ENCODE results near the gene APCDD1L. TPM values are rescaled to one million over a fixed set of nuclear protein-coding genes. Genes with fewer than 3 reads are reported as not detected.

Gene APCDD1L
- total RNA-seq, 1 donor from 2014 or later = 16.4 TPM

GRCh38 chr20:58421497-58421850 lies 93.7 kb downstream of the APCDD1L start:
- TF ChIP-seq CTCF (IDR thresholded peaks at IDR 0.05; ENCODE audit: insufficient read depth, low read depth, low read length) (no peak), EZH2 (IDR thresholded peaks at IDR 0.05; ENCODE audit: insufficient read depth, low read length) (no peak)
- H3K9ac ChIP-seq (ENCODE audit: low read length) = no peak overlapping the region
- peaks cover 12% of the 10 kb centered on the region for H3K36me3 Mint-ChIP-seq (ENCODE audit: low read depth, unreplicated experiment)
- no peak overlapping the region for H3K4me2 ChIP-seq (ENCODE audit: low read length)
- no peaks in the 10 kb centered on the region for H3K9me3 Mint-ChIP-seq (ENCODE audit: unreplicated experiment)
- no peaks in the 10 kb centered on the region for H3K27me3 Mint-ChIP-seq (ENCODE audit: low read depth, unreplicated experiment)
- no peaks in the 10 kb centered on the region for H3K9me3 ChIP-seq (ENCODE audit: insufficient read depth, low read depth, low read length)
- H3K4me3 ChIP-seq (ENCODE audit: insufficient read depth, low read depth, low read length) = no peak overlapping the region
- peaks cover 26% of the 10 kb centered on the region for H3K4me1 Mint-ChIP-seq (ENCODE audit: low read depth, unreplicated experiment)
- H3K4me3 Mint-ChIP-seq (ENCODE audit: unreplicated experiment) = no peak overlapping the region
- no peak overlapping the region for H2AFZ ChIP-seq (ENCODE audit: low read depth, low read length)
- H3K27ac Mint-ChIP-seq (ENCODE audit: unreplicated experiment) = peak overlapping the region; percentile 92
- peaks cover 89% of the 10 kb centered on the region for H3K79me2 ChIP-seq (ENCODE audit: insufficient read depth, low read length)
- peaks cover 13% of the 10 kb centered on the region for H3K36me3 ChIP-seq (ENCODE audit: insufficient read depth, low read length)
- DNase-seq (ENCODE audit: low read depth) (no peak), FAIRE-seq (no peak)
- peaks cover 76% of the 10 kb centered on the region for H4K20me1 ChIP-seq (ENCODE audit: insufficient read depth, low read length)
- H3K4me1 ChIP-seq (ENCODE audit: insufficient read depth, low read length) = peaks cover 9% of the 10 kb centered on the region
- H3K27me3 ChIP-seq (ENCODE audit: insufficient read depth, low read length) = no peaks in the 10 kb centered on the region
- H3K27ac ChIP-seq (ENCODE audit: low read depth, low read length) = no peak overlapping the region

GRCh38 chr20:58420798-58421496 lies 94.3 kb downstream of the APCDD1L start:
- H3K27me3 Mint-ChIP-seq (ENCODE audit: low read depth, unreplicated experiment) = no peaks in the 10 kb centered on the region
- H3K27me3 ChIP-seq (ENCODE audit: insufficient read depth, low read length) = no peaks in the 10 kb centered on the region
- H2AFZ ChIP-seq (ENCODE audit: low read depth, low read length) = no peak overlapping the region
- H3K4me1 Mint-ChIP-seq (ENCODE audit: low read depth, unreplicated experiment) = peaks cover 28% of the 10 kb centered on the region
- peak overlapping the region; percentile 14 for H3K27ac ChIP-seq (ENCODE audit: low read depth, low read length)
- no peaks in the 10 kb centered on the region for H3K9me3 Mint-ChIP-seq (ENCODE audit: unreplicated experiment)
- peaks cover 13% of the 10 kb centered on the region for H3K36me3 ChIP-seq (ENCODE audit: insufficient read depth, low read length)
- H3K36me3 Mint-ChIP-seq (ENCODE audit: low read depth, unreplicated experiment) = peaks cover 12% of the 10 kb centered on the region
- H3K9me3 ChIP-seq (ENCODE audit: insufficient read depth, low read depth, low read length) = no peaks in the 10 kb centered on the region
- no peak overlapping the region for H3K9ac ChIP-seq (ENCODE audit: low read length)
- peak overlapping the region; percentile 2 for H3K4me2 ChIP-seq (ENCODE audit: low read length)
- peak overlapping the region; percentile 92 for H3K27ac Mint-ChIP-seq (ENCODE audit: unreplicated experiment)
- H3K4me3 ChIP-seq (ENCODE audit: insufficient read depth, low read depth, low read length) = no peak overlapping the region
- H4K20me1 ChIP-seq (ENCODE audit: insufficient read depth, low read length) = peaks cover 76% of the 10 kb centered on the region
- peaks cover 9% of the 10 kb centered on the region for H3K4me1 ChIP-seq (ENCODE audit: insufficient read depth, low read length)
- FAIRE-seq (peak; percentile 73), DNase-seq (ENCODE audit: low read depth) (peak; percentile 71)
- H3K79me2 ChIP-seq (ENCODE audit: insufficient read depth, low read length) = peaks cover 89% of the 10 kb centered on the region
- no peak overlapping the region for H3K4me3 Mint-ChIP-seq (ENCODE audit: unreplicated experiment)
- TF ChIP-seq CTCF (IDR thresholded peaks at IDR 0.05; ENCODE audit: insufficient read depth, low read depth, low read length) (no peak), EZH2 (IDR thresholded peaks at IDR 0.05; ENCODE audit: insufficient read depth, low read length) (no peak)
